Pulmonary artery endothelial cell (primary cell): ENCODE data around the gene ANO2. TPM values are rescaled to one million over a fixed set of nuclear protein-coding genes. Genes with fewer than 3 reads are reported as not detected.

ENCODE experiments used
- DNase-seq: peaks from one replicate; pipeline ENCODE4 v3.0.0-alpha.2; 2011; ENCODE audit warnings: low read depth, low spot score
- total RNA-seq: library from RNA; depleted of rRNA; stranded (reverse); fragments of >200 nt; gene quantifications from 2 replicates; pipeline ENCODE4 v1.2.3, GENCODE V29; 2014

The ANO2 gene
- total RNA-seq, 1 donor from 2014 or later, result 9.4 TPM

- DNase-seq, result no peak
These were observed 211.1 kb downstream of the ANO2 start for GRCh38 chr12:5733916-5734315.

- DNase-seq, result no peak
These were observed 211.8 kb downstream of the ANO2 start for GRCh38 chr12:5733136-5733755.

- DNase-seq, result no peak
These were observed 214.1 kb downstream of the ANO2 start for GRCh38 chr12:5730962-5731361.

- DNase-seq, result no peak
These were observed 221.3 kb downstream of the ANO2 start for GRCh38 chr12:5723711-5724252.

- DNase-seq, result no peak
These were observed 222.0 kb downstream of the ANO2 start for GRCh38 chr12:5723071-5723470.

GRCh38 chr12:5720381-5721005, 224.6 kb downstream of the ANO2 start:
- DNase-seq, result no peak

- no peak for DNase-seq
These were observed 226.4 kb downstream of the ANO2 start for GRCh38 chr12:5718680-5719079.

- DNase-seq, result no peak
These were observed 227.0 kb downstream of the ANO2 start for GRCh38 chr12:5718073-5718472.

GRCh38 chr12:5716976-5717375, 228.1 kb downstream of the ANO2 start:
- no peak for DNase-seq

GRCh38 chr12:5716201-5716600, 228.9 kb downstream of the ANO2 start:
- peak; percentile 17 for DNase-seq

- no peak for DNase-seq
These were observed 230.0 kb downstream of the ANO2 start for GRCh38 chr12:5715021-5715420.

- no peak for DNase-seq
These were observed 231.4 kb downstream of the ANO2 start for GRCh38 chr12:5713599-5714081.

- DNase-seq, result no peak
These were observed 234.7 kb downstream of the ANO2 start for GRCh38 chr12:5710260-5710878.

GRCh38 chr12:5708371-5708770, 236.7 kb downstream of the ANO2 start:
- DNase-seq, result no peak

- no peak for DNase-seq
These were observed 238.8 kb downstream of the ANO2 start for GRCh38 chr12:5706247-5706646.

- no peak for DNase-seq
These were observed 239.3 kb downstream of the ANO2 start for GRCh38 chr12:5705791-5706190.

GRCh38 chr12:5694759-5695409, 250.2 kb downstream of the ANO2 start:
- DNase-seq, result no peak

- DNase-seq, result no peak
These were observed 252.2 kb downstream of the ANO2 start for GRCh38 chr12:5692850-5693249.

- DNase-seq, result no peak
These were observed 253.1 kb downstream of the ANO2 start for GRCh38 chr12:5691943-5692342.

GRCh38 chr12:5690240-5690639, 254.8 kb downstream of the ANO2 start:
- DNase-seq, result no peak

- DNase-seq, result no peak
These were observed 255.3 kb downstream of the ANO2 start for GRCh38 chr12:5689773-5690172.

GRCh38 chr12:5688226-5688625, 256.8 kb downstream of the ANO2 start:
- no peak for DNase-seq
